GM19351 (cell line): ENCODE measurements around the gene ANK3.

Experiments used
- ATAC-seq: cut with Tn5 transposase; IDR thresholded peaks from one replicate; pipeline ENCODE4 v1.9.1; 2021; ENCODE audit warnings: mild to moderate bottlenecking, moderate library complexity; ENCODE audit not compliant: unreplicated experiment

ANK3 gene

GRCh38 chr10:60286559-60286958 lies 103.1 kb downstream of the ANK3 start:
- ATAC-seq = no peak

GRCh38 chr10:60283397-60283796 lies 106.3 kb downstream of the ANK3 start:
- no peak for ATAC-seq

GRCh38 chr10:60282771-60283353 lies 106.8 kb downstream of the ANK3 start:
- ATAC-seq = no peak

- no peak for ATAC-seq
Observed at GRCh38 chr10:60281792-60282353, 107.8 kb downstream of the ANK3 start.

- no peak for ATAC-seq
Observed at GRCh38 chr10:60281331-60281730, 108.3 kb downstream of the ANK3 start.

GRCh38 chr10:60280475-60280874 lies 109.2 kb downstream of the ANK3 start:
- no peak for ATAC-seq

GRCh38 chr10:60277656-60278055 lies 112.0 kb downstream of the ANK3 start:
- ATAC-seq = no peak

- ATAC-seq = no peak
Observed at GRCh38 chr10:60276232-60276631, 113.4 kb downstream of the ANK3 start.

- ATAC-seq = no peak
Observed at GRCh38 chr10:60271319-60272040, 118.2 kb downstream of the ANK3 start.

- ATAC-seq = no peak
Observed at GRCh38 chr10:60270426-60270825, 119.2 kb downstream of the ANK3 start.

GRCh38 chr10:60267802-60268201 lies 121.9 kb downstream of the ANK3 start:
- ATAC-seq = no peak

GRCh38 chr10:60266513-60266912 lies 123.2 kb downstream of the ANK3 start:
- ATAC-seq = peak; percentile 47

GRCh38 chr10:60262647-60263126 lies 127.0 kb downstream of the ANK3 start:
- ATAC-seq = no peak

GRCh38 chr10:60260321-60260720 lies 129.4 kb downstream of the ANK3 start:
- ATAC-seq = no peak

- ATAC-seq = no peak
Observed at GRCh38 chr10:60258429-60258797, 131.3 kb downstream of the ANK3 start.

GRCh38 chr10:60257767-60258428 lies 131.8 kb downstream of the ANK3 start:
- no peak for ATAC-seq

- no peak for ATAC-seq
Observed at GRCh38 chr10:60254776-60255175, 134.9 kb downstream of the ANK3 start.

- no peak for ATAC-seq
Observed at GRCh38 chr10:60253484-60253883, 136.2 kb downstream of the ANK3 start.

GRCh38 chr10:60252688-60253087 lies 137.0 kb downstream of the ANK3 start:
- ATAC-seq = no peak

GRCh38 chr10:60246382-60246781 lies 143.3 kb downstream of the ANK3 start:
- no peak for ATAC-seq

- no peak for ATAC-seq
Observed at GRCh38 chr10:60239228-60239627, 150.4 kb downstream of the ANK3 start.

GRCh38 chr10:60238759-60239100 lies 150.9 kb downstream of the ANK3 start:
- ATAC-seq = no peak
